ENCODE measurements around the gene PLA2R1. TPM values are rescaled to one million over a fixed set of nuclear protein-coding genes. Genes with fewer than 3 reads are reported as not detected.

Gene PLA2R1
- polyA plus RNA-seq, 1 donor from 2014 or later = 0.69 TPM

DNA sequence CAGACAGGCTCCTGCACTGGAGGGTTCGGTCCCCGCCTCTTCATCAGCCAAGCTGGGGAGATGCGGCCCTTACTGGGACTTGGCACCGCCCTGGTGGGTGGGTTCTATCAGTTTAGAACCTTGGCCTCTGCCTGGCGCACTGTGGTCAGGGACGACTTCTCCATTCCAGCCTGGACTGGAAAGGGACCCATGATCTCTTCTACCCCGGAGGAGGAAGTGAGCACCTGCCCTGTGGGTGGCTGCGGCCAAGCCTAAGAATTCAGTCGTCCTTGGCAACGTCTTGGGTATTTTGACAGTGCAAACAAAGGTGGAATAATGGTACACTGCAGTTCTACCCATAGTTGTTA is 157.5 kb downstream of the PLA2R1 start:
- Histone ChIP-seq H3K27me3 (ENCODE audit: insufficient read depth, low read depth, low read length) (peaks cover 50% of the 10 kb centered on the region), H3K4me3 (ENCODE audit: low read length) (peak overlapping the region; percentile 59), H3K9ac (ENCODE audit: low read length) (no peak overlapping the region), H3K4me2 (ENCODE audit: low read length) (no peak overlapping the region), H3K9me3 (ENCODE audit: low read length) (no peaks in the 10 kb centered on the region), H3K27ac (ENCODE audit: low read length) (no peak overlapping the region), H2AFZ (ENCODE audit: low read depth, low read length) (no peak overlapping the region), H3F3A (ENCODE audit: insufficient read depth, low read length, poor library complexity, severe bottlenecking) (no peaks in the 10 kb centered on the region), H3K79me2 (replicated peaks; ENCODE audit: insufficient read depth, low read length) (no peaks in the 10 kb centered on the region), H4K20me1 (ENCODE audit: insufficient read depth) (no peaks in the 10 kb centered on the region), H3K36me3 (ENCODE audit: insufficient read depth, low read length) (no peaks in the 10 kb centered on the region), H3K9me2 (ENCODE audit: insufficient read depth, low read length) (no peaks in the 10 kb centered on the region)
- TF ChIP-seq MXI1 (conservative IDR thresholded peaks at IDR 0.05; ENCODE audit: poor library complexity, severe bottlenecking) (no peak), POLR2AphosphoS5 (IDR thresholded peaks at IDR 0.05) (no peak), TAF1 (IDR thresholded peaks at IDR 0.05; ENCODE audit: low read depth) (no peak), EZH2 (IDR thresholded peaks at IDR 0.05; ENCODE audit: borderline replicate concordance, insufficient read depth, low read length, poor library complexity, severe bottlenecking) (no peak), RAD21 (conservative IDR thresholded peaks at IDR 0.05) (no peak)

DNA sequence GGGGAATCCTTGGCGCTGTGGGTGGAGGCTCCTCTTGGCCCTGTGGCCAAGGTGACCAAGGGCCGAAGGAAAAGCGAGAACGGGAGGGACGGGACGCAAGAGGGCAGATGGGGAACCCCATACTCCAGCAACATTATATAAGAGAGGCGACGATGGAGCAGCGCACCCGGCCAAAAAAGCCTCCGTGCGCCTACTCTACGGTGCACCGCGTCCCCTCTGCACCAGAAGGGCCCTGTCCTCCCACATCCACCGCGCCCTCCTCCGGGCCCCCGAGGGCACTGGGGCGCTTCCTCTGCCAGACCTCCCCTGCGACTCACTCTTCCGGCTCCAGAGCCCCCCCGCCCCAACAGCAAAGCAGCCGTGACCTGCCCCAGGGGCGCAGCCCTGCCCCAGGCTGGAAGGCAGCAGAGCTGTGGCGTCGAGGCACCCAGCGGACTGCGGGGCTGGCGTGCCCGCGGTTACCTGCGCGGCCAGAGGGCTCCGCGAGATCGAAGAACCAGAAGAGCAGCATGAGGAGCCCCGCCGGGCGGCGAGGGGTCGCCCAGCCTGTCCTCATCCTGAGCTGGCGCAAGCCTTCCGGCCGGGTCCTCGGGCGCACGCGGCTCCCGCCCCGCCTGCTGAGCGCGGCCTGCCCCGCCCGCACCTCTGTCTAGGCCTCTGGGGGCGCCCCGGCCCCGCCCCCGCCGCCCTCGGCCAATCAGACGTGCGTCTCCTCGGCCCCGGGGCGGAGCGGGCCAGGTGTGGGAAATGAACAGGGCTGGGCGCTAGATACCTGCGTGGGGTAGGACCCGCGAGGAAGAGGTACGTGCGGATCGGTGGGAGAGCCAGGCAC is 158.1 kb downstream of the PLA2R1 start, which contains the start of gene LY75:
TSS of gene LY75 (minus strand) at position 630 of the 832 bp plus-strand sequence.
- no peaks in the 10 kb centered on the region for H3F3A ChIP-seq (ENCODE audit: insufficient read depth, low read length, poor library complexity, severe bottlenecking)
- no peak within 1 kb of the TSS for H2AFZ ChIP-seq (ENCODE audit: low read depth, low read length)
- H3K9me2 ChIP-seq (ENCODE audit: insufficient read depth, low read length) = no peaks in the 10 kb centered on the region
- TF ChIP-seq, protein P1, sequence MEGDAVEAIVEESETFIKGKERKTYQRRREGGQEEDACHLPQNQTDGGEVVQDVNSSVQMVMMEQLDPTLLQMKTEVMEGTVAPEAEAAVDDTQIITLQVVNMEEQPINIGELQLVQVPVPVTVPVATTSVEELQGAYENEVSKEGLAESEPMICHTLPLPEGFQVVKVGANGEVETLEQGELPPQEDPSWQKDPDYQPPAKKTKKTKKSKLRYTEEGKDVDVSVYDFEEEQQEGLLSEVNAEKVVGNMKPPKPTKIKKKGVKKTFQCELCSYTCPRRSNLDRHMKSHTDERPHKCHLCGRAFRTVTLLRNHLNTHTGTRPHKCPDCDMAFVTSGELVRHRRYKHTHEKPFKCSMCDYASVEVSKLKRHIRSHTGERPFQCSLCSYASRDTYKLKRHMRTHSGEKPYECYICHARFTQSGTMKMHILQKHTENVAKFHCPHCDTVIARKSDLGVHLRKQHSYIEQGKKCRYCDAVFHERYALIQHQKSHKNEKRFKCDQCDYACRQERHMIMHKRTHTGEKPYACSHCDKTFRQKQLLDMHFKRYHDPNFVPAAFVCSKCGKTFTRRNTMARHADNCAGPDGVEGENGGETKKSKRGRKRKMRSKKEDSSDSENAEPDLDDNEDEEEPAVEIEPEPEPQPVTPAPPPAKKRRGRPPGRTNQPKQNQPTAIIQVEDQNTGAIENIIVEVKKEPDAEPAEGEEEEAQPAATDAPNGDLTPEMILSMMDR (IDR thresholded peaks at IDR 0.05; ENCODE audit: poor library complexity, severe bottlenecking) = no peak
- TF ChIP-seq SMC3 (conservative IDR thresholded peaks at IDR 0.05; ENCODE audit: poor library complexity) (no peak), EZH2 (IDR thresholded peaks at IDR 0.05; ENCODE audit: borderline replicate concordance, insufficient read depth, low read length, poor library complexity, severe bottlenecking) (no peak), MXI1 (conservative IDR thresholded peaks at IDR 0.05; ENCODE audit: poor library complexity, severe bottlenecking) (no peak), REST (IDR thresholded peaks at IDR 0.05; ENCODE audit: borderline replicate concordance) (no peak), TAF1 (IDR thresholded peaks at IDR 0.05; ENCODE audit: low read depth) (no peak), EP300 (conservative IDR thresholded peaks at IDR 0.05; ENCODE audit: poor library complexity, severe bottlenecking) (no peak)
- H4K20me1 ChIP-seq (ENCODE audit: insufficient read depth) = no peaks in the 10 kb centered on the region
- H3K9ac ChIP-seq (ENCODE audit: low read length) = no peak within 1 kb of the TSS
- peak within 1 kb of the TSS; percentile 59 for H3K4me3 ChIP-seq (ENCODE audit: low read length)
- no peak within 1 kb of the TSS for H3K27ac ChIP-seq (ENCODE audit: low read length)
- H3K9me3 ChIP-seq (ENCODE audit: low read length) = no peaks in the 10 kb centered on the region
- H3K36me3 ChIP-seq (ENCODE audit: insufficient read depth, low read length) = no peaks in the 10 kb centered on the region
- H3K79me2 ChIP-seq (replicated peaks; ENCODE audit: insufficient read depth, low read length) = no peaks in the 10 kb centered on the region
- H3K4me2 ChIP-seq (ENCODE audit: low read length) = no peak within 1 kb of the TSS
- peaks cover 56% of the 10 kb centered on the region for H3K27me3 ChIP-seq (ENCODE audit: insufficient read depth, low read depth, low read length)

Measured in neural cell (in vitro differentiated cells).